ENCODE measurements around the gene COLGALT1. TPM values are rescaled to one million over a fixed set of nuclear protein-coding genes. Genes with fewer than 3 reads are reported as not detected.
"Not testable (repeated sequence)": the region's sequence is repeated elsewhere in the genome, so short reads cannot be mapped to it uniquely, and the experiment has no call there.

The COLGALT1 gene
- total RNA-seq, 4 donors from 2014 or later, result 74.5 to 141 (median 88.2) TPM

- H3K36me3 ChIP-seq, result peaks cover 10 to 98% (median 27%) of the 10 kb centered on the region in 3 donors
- WGBS, 2 donors, result 83 to 87% methylated on average over 1 of the region's 1 CpG
- TF ChIP-seq CTCF (IDR thresholded peaks at IDR 0.05), result no peak
- no peak for TF ChIP-seq EP300 (IDR thresholded peaks at IDR 0.05)
- TF ChIP-seq POLR2A (IDR thresholded peaks at IDR 0.05), result no peak
Measured at GRCh38 chr19:17567940-17568339, 12.5 kb downstream of the COLGALT1 start.

GRCh38 chr19:17570291-17570690 lies 14.8 kb downstream of the COLGALT1 start:
- peaks cover 0 to 13% (median 0%) of the 10 kb centered on the region in 4 donors for H3K4me1 ChIP-seq
- H3K27me3 ChIP-seq; H3K4me3 ChIP-seq; H3K9me3 ChIP-seq; H3K27ac ChIP-seq; DNase-seq (ENCODE audit: low spot score in 2 of 2): not testable (repeated sequence)
- 89 to 93% methylated on average over 5 of the region's 5 CpGs for WGBS, 2 donors
- H3K36me3 ChIP-seq, result peaks cover 10 to 96% (median 27%) of the 10 kb centered on the region in 3 donors

More at GRCh38 chr19:17567940-17568339, 12.5 kb downstream of the COLGALT1 start:
- no peak for DNase-seq (ENCODE audit: low spot score in 2 of 2)
- Histone ChIP-seq H3K4me1 (peaks cover 0 to 8% (median 0%) of the 10 kb centered on the region in 4 donors), H3K27ac (no peak overlapping the region), H3K4me3 (no peak overlapping the region), H3K27me3 (no peaks in the 10 kb centered on the region), H3K9me3 (no peaks in the 10 kb centered on the region)

GRCh38 chr19:17570791-17571190 lies 15.3 kb downstream of the COLGALT1 start:
- WGBS, 2 donors, result 85 to 92% methylated on average over 6 of the region's 6 CpGs
- no peak overlapping the region for H3K27ac ChIP-seq
- no peak for DNase-seq (ENCODE audit: low spot score in 2 of 2)
- peaks cover 10 to 96% (median 27%) of the 10 kb centered on the region in 3 donors for H3K36me3 ChIP-seq
- peaks cover 0 to 8% (median 0%) of the 10 kb centered on the region in 4 donors for H3K4me1 ChIP-seq
- H3K9me3 ChIP-seq, result no peaks in the 10 kb centered on the region
- H3K4me3 ChIP-seq, result no peak overlapping the region
- H3K27me3 ChIP-seq, result no peaks in the 10 kb centered on the region
- TF ChIP-seq POLR2A (IDR thresholded peaks at IDR 0.05) (no peak), EP300 (IDR thresholded peaks at IDR 0.05) (no peak), CTCF (IDR thresholded peaks at IDR 0.05) (no peak)

GRCh38 chr19:17572638-17573037 lies 17.2 kb downstream of the COLGALT1 start:
- Histone ChIP-seq H3K4me1 (peaks cover 0 to 18% (median 0%) of the 10 kb centered on the region in 4 donors), H3K27ac (no peak overlapping the region), H3K36me3 (peaks cover 5 to 95% (median 24%) of the 10 kb centered on the region in 3 donors), H3K9me3 (no peaks in the 10 kb centered on the region), H3K4me3 (no peak overlapping the region), H3K27me3 (no peaks in the 10 kb centered on the region)
- WGBS, 2 donors, result 86 to 94% methylated on average over 7 of the region's 7 CpGs
- TF ChIP-seq POLR2A (IDR thresholded peaks at IDR 0.05), result no peak
- no peak for DNase-seq (ENCODE audit: low spot score in 2 of 2)

GRCh38 chr19:17575871-17576757 lies 20.7 kb downstream of the COLGALT1 start:
- peak overlapping the region in 2 of 4 donors; percentile 59 for H3K27ac ChIP-seq
- H3K4me1 ChIP-seq, result peaks cover 0 to 36% (median 0%) of the 10 kb centered on the region in 4 donors
- peaks cover 0 to 95% (median 18%) of the 10 kb centered on the region in 3 donors for H3K36me3 ChIP-seq
- H3K27me3 ChIP-seq, result no peaks in the 10 kb centered on the region
- DNase-seq (ENCODE audit: low spot score in 2 of 2), result no peak
- no peaks in the 10 kb centered on the region for H3K9me3 ChIP-seq
- TF ChIP-seq CTCF (IDR thresholded peaks at IDR 0.05), result no peak
- TF ChIP-seq POLR2A (IDR thresholded peaks at IDR 0.05), result no peak
- TF ChIP-seq EP300 (IDR thresholded peaks at IDR 0.05), result no peak
- no peak overlapping the region for H3K4me3 ChIP-seq
- WGBS, 2 donors, result 85 to 88% methylated on average over 11 of the region's 11 CpGs
